IPS-NIHi11 (cell line): ENCODE measurements around the gene ZFP57.

ENCODE experiments used
- DNase-seq: peaks from one replicate; pipeline ENCODE4 v3.0.0; 2012; ENCODE audit warnings: mixed read lengths, low spot score

The ZFP57 gene

GRCh38 chr6:29655658-29656057 lies 25.3 kb downstream of the ZFP57 start:
- DNase-seq = no peak

- peak; percentile 68 for DNase-seq
Measured at GRCh38 chr6:29653452-29654038, 27.4 kb downstream of the ZFP57 start.

GRCh38 chr6:29652198-29652584 lies 28.8 kb downstream of the ZFP57 start:
- DNase-seq = no peak

- DNase-seq = no peak
Measured at GRCh38 chr6:29651413-29652197, 29.3 kb downstream of the ZFP57 start.

- DNase-seq = peak; percentile 96
Measured at GRCh38 chr6:29649701-29650673, 31.0 kb downstream of the ZFP57 start.

GRCh38 chr6:29647927-29648642 lies 32.9 kb downstream of the ZFP57 start:
- DNase-seq = peak; percentile 39

- no peak for DNase-seq
Measured at GRCh38 chr6:29641430-29642148, 39.4 kb downstream of the ZFP57 start.

GRCh38 chr6:29637247-29637646 lies 43.7 kb downstream of the ZFP57 start:
- DNase-seq = no peak

GRCh38 chr6:29633534-29633905 lies 47.4 kb downstream of the ZFP57 start:
- DNase-seq = no peak

GRCh38 chr6:29632789-29633533 lies 48.0 kb downstream of the ZFP57 start, which contains the start of gene GABBR1:
GABBR1 (minus strand) TSS chr6:29633183; CDS start chr6:29632385, 798 bp downstream.
- DNase-seq = peak; percentile 94

GRCh38 chr6:29631860-29632731 lies 48.9 kb downstream of the ZFP57 start:
- peak; percentile 63 for DNase-seq

GRCh38 chr6:29631209-29631810 lies 49.6 kb downstream of the ZFP57 start:
- DNase-seq = no peak

- DNase-seq = no peak
Measured at GRCh38 chr6:29630315-29630714, 50.6 kb downstream of the ZFP57 start.

- DNase-seq = no peak
Measured at GRCh38 chr6:29629571-29629970, 51.4 kb downstream of the ZFP57 start.

- peak; percentile 70 for DNase-seq
Measured at GRCh38 chr6:29628419-29629281, 52.3 kb downstream of the ZFP57 start.

- peak; percentile 86 for DNase-seq
Measured at GRCh38 chr6:29627755-29628418, 53.1 kb downstream of the ZFP57 start.
